ENCODE measurements around the gene NR2F1-AS1.

The NR2F1-AS1 gene

DNA sequence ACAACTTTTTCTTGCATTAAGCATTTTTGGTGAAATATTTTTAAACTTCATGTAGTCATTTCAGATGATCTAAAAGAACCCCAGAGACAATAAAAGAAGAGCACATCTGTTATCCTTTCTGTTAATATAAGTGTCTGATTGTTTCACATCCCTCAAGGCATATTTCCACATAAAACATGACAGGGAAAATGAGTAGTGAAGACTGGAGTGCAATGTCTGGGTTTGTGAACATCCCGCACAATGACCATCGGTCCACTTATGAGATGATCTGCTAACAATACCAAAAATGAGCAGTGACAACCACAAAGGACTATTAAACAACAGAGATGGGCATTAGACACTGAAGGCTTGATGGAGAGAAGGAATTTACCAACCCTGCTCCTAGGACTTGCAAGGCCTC lies 209.1 kb downstream of the NR2F1-AS1 start:
- no peak for TF ChIP-seq CTBP1 (IDR thresholded peaks at IDR 0.05; ENCODE audit: borderline replicate concordance)
- ChIA-PET CTCF (interaction anchor here (0.6 kb wide), 1 partner anchor 1701 kb away, joined by 3 read pairs; no protein-coding TSS in a partner anchor), POLR2A (no interaction called here)
- DNase-seq (ENCODE audit: extremely low spot score), result no peak

GRCh38 chr5:93364378-93364777 lies 216.6 kb downstream of the NR2F1-AS1 start:
- ChIA-PET CTCF (no interaction called here), POLR2A (no interaction called here)
- TF ChIP-seq TARDBP (IDR thresholded peaks at IDR 0.05), result no peak
- TF ChIP-seq SP1 (IDR thresholded peaks at IDR 0.05), result no peak
- no peak for TF ChIP-seq LEF1 (IDR thresholded peaks at IDR 0.05; ENCODE audit: borderline replicate concordance)
- TF ChIP-seq FOXK2 (IDR thresholded peaks at IDR 0.05), result no peak
- TF ChIP-seq, protein P1, sequence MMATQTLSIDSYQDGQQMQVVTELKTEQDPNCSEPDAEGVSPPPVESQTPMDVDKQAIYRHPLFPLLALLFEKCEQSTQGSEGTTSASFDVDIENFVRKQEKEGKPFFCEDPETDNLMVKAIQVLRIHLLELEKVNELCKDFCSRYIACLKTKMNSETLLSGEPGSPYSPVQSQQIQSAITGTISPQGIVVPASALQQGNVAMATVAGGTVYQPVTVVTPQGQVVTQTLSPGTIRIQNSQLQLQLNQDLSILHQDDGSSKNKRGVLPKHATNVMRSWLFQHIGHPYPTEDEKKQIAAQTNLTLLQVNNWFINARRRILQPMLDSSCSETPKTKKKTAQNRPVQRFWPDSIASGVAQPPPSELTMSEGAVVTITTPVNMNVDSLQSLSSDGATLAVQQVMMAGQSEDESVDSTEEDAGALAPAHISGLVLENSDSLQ (IDR thresholded peaks at IDR 0.05), result no peak
- TF ChIP-seq L3MBTL2 (conservative IDR thresholded peaks at IDR 0.05), result no peak
- no peak for TF ChIP-seq ARNT (IDR thresholded peaks at IDR 0.05)
- TF ChIP-seq ZNF384 (IDR thresholded peaks at IDR 0.05), result no peak
- no peak for TF ChIP-seq BHLHE40 (IDR thresholded peaks at IDR 0.05; ENCODE audit: borderline replicate concordance)
- no peak for DNase-seq (ENCODE audit: extremely low spot score)

DNA sequence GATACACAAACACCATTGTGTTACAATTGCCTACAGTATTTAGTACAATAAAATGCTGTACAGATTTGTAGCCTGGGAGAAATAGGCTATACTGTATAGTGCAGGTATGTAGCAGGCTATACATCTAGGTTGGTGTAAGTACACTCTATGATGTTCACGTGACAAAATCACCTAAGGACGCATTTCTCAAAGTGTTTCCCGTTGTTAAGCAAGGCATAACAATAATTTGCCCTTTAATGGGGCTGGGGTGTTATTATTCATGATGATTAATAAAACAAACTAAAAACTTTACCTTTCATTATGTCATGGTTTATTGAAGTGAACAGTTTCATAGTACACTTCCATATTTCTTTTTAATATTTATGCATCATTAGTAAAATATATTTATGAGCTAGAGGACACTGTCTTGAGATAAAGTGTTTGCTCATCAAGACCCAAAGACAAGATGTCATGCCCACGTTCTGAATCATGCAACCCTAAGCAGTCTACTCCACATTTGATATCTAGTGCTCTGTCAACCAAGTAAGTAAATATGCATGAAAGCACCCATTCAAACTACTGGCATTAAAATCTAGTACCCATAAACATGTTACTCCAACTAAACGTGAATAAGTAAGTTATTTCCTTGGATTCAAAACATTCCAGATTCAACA lies 220.5 kb downstream of the NR2F1-AS1 start:
- CTCF ChIA-PET, result no interaction called here
- no peak for DNase-seq (ENCODE audit: extremely low spot score)
- POLR2A ChIA-PET, result interaction anchor here (1.4 kb wide), 1 partner anchor 10 kb away, joined by 4 read pairs; no protein-coding TSS in a partner anchor
- TF ChIP-seq TARDBP (IDR thresholded peaks at IDR 0.05) (no peak), L3MBTL2 (conservative IDR thresholded peaks at IDR 0.05) (no peak), SP1 (IDR thresholded peaks at IDR 0.05) (no peak), CTBP1 (IDR thresholded peaks at IDR 0.05; ENCODE audit: borderline replicate concordance) (no peak), FOXA1 (IDR thresholded peaks at IDR 0.05) (no peak), LEF1 (IDR thresholded peaks at IDR 0.05; ENCODE audit: borderline replicate concordance) (no peak), ELF4 (IDR thresholded peaks at IDR 0.05) (no peak), HDGF (IDR thresholded peaks at IDR 0.05; ENCODE audit: borderline replicate concordance) (no peak), ARNT (IDR thresholded peaks at IDR 0.05) (no peak), NFRKB (IDR thresholded peaks at IDR 0.05) (no peak)

GRCh38 chr5:93359960-93360305 lies 221.1 kb downstream of the NR2F1-AS1 start:
- CTCF ChIA-PET, result no interaction called here
- TF ChIP-seq LEF1 (IDR thresholded peaks at IDR 0.05; ENCODE audit: borderline replicate concordance), result no peak
- no peak for TF ChIP-seq CTBP1 (IDR thresholded peaks at IDR 0.05; ENCODE audit: borderline replicate concordance)
- no peak for TF ChIP-seq SUZ12 (IDR thresholded peaks at IDR 0.05)
- DNase-seq (ENCODE audit: extremely low spot score), result no peak
- POLR2A ChIA-PET, result interaction anchor here (1.4 kb wide), 1 partner anchor 9 kb away, joined by 4 read pairs; no protein-coding TSS in a partner anchor
